Limb (tissue), 2 donors: ENCODE results near the gene PDIA4.
"Not testable (repeated sequence)": the region's sequence is repeated elsewhere in the genome, so short reads cannot be mapped to it uniquely, and the experiment has no call there.

Experiments used
- DNase-seq, 2 donors: peaks; one replicate each; pipeline ENCODE4 v3.0.0-alpha.2; 2016; ENCODE audit errors: extremely low spot score in 2 of 2

Gene PDIA4

GRCh38 chr7:149028346-149029109, at the start of gene PDIA4:
TSS of gene PDIA4 (minus strand) at chr7:149028505. CDS start at chr7:149028408, 97 bp downstream.
- DNase-seq: peak; percentile 99 to 100

GRCh38 chr7:149077594-149077993, 49.3 kb upstream of the PDIA4 start:
- no peak for DNase-seq

GRCh38 chr7:149075286-149075685, 47.0 kb upstream of the PDIA4 start:
- DNase-seq: no peak

DNA sequence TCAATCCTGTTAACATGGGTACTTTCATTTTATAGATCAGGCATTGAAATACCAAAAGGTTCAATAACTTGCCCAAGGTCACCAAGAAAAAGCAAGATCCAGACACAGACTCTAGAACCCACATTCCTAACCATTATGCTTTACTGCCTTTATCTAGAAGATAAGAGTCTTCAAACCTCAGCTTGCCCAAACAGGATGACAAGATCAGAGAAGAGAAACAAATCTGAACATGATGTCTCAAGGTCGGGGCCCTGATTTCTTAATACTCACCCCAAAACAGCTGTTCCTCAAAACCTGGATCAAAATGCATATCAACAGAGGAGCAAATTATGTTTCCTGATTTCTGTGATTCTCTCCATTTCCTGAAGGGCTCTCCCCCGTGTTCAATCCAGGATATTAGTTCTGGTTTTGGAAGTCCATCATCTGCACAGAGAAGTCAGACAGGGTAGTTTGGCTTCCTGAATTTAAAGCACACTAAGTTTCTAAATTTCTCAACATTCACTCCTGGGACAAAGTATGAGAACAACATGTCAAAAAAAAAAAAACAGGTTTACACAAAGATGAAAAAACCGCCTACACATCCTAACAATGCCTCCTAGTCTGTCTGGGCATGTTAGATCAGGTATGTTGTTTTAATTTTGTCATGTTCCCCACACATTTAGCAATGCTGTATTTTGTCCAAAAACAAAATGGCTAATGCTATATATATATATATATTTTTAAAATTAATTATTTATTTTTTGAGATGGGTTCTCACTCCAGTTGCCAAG, 46.0 kb upstream of the PDIA4 start:
- no peak for DNase-seq

DNA sequence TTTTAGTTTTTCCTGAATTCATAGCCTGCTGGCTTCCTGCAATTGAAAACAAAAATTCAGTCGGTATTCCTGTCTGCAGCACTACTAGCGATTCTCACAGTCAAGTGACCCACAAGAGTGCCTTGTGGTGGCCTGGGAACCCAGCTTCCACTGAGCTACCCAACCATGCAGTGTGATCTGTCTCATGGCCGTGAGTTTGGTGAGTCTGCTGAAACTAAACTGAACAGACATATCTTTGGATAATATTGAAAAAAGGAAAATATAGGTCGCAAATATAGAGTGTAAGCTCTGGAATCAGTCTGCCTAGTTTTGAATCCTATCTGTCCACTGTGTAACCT, 44.1 kb upstream of the PDIA4 start:
- DNase-seq: no peak

GRCh38 chr7:149071641-149072437, 43.5 kb upstream of the PDIA4 start:
- DNase-seq: peak in 1 of 2 donors; percentile 33

DNA sequence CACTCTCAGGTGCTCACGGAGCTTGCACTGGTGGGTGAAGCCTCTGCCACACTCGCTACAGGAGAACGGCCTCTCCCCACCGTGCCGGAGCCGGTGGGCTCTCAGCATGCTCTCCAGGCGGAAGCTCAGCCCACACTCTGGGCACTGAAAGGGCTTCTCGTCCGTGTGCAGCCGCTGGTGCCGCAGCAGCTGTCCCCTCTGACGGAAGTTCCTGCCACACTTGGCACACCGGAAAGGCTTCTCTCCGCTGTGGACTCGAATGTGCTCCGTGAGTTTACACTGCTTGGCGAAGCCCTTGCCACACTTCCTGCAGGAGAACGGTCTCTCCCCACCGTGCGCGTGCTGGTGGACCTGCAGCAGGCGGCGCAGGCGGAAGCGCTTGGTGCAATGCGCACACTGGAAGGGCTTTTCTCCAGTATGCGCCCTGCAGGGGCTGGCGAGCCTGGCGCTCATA, 42.9 kb upstream of the PDIA4 start:
- no peak for DNase-seq

- no peak for DNase-seq
Observed at GRCh38 chr7:149070372-149071125, 42.2 kb upstream of the PDIA4 start.

DNA sequence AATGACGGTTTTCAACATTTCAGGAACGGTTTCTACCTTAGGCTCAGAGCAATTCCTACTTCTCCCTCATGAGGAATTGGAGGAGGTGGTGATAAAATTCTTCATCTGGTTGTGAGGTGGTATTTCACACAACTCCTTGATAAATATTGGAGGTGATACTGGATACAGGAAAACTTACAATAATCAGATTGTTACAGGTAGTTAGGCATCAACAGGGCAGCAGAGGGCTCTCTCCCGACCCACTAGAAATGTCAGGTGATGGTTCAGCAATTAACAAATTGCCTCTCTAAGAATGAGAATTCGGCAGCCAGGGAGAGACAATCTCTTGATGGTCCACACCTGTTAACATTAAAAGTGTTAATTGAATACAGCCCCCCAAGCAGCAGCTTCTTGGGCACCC, 39.6 kb upstream of the PDIA4 start:
- DNase-seq: no peak

- no peak for DNase-seq
Observed at GRCh38 chr7:149063476-149063875, 35.2 kb upstream of the PDIA4 start.

DNA sequence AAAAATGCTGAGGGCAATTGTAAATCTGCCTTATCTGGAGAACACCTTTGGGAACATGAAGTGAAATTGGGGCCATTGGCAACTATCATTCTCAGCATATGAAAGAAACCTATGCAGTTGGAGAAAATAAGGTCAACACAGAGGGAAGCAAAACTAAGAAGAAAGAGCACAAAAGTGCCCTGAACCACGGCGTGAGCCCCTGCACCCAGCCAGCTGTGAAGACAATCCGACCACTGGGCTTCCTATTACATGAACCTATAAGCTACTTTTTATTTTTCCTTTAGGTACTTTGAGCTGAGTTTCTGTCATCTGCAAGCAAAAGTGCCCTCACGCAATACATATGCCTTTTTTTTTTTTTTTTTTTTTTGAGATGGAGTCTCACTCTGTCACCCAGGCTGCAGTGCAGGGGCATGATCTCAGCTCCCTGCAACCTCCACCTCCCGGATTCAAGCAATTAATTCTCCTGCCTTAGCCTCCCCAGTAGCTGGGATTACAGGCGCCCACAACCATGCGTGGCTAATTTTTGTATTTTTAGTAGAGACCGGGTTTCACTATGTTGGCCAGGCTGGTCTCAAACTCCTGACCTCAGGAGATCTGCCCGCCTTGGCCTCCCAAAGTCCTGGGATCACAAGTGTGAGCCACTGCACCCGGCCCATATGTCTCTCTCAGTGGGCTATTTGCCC, 34.1 kb upstream of the PDIA4 start:
- not testable (repeated sequence) for DNase-seq

GRCh38 chr7:149060156-149060555, 31.9 kb upstream of the PDIA4 start:
- DNase-seq: peak in 1 of 2 donors; percentile 5

DNA sequence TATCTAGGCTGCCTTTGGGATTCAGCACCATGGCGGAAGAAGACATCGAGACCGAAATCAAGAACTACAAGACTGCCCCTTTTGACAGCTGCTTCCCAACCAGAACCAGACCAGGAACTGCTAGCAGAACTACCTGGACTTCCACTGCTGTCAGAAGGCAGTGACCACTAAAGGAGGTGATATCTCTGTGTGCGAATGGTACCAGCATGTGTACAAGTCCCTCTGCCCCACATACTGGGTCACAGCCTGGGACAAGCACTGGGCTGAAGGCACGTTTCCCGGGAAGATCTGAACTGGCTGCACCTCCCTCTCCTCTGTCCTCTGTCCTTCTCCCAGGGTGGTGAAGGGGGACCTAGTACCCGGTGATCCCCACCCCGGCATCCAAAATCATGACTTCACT, 25.6 kb upstream of the PDIA4 start:
- DNase-seq: no peak

DNA sequence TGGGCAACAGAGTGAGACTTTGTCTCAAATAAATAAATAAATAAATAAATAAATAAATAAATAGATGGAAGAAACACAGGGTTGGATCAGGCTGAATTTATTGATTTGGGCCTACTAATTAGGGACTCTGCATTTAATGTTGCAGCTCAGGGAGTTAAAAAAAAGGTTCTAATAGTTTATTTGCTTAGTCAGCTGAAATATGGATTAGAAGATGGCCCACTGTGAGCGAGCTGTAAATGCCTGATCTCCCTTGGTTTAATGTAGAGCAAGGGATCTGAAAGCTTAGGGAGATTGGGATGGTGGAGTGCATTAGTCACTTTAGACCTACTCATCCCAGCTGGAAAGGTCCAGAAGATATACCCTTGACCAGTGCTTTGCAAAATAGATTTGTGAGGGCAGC, 25.1 kb upstream of the PDIA4 start:
- no peak for DNase-seq

- DNase-seq: no peak
Observed at GRCh38 chr7:149050941-149051340, 22.6 kb upstream of the PDIA4 start.

- DNase-seq: no peak
Observed at GRCh38 chr7:149048805-149049204, 20.5 kb upstream of the PDIA4 start.

DNA sequence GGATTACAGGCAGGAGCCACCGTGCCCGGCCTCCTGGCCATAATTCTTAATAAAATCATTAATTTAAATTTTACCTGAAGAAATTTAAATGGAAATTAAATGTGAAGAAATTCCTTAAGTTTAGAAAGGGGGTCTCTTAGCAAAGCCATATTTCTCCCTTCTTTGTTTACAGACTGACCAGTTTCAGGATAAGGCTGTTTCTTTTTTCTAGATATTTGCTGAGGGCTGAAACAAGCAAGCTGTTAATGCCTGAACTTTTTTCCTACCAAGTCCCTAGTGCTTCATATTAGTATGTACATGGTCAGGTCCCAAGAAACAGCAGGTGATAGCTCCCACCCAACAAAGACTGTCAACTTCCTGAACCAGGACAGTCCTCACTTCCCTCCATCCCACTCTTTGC, 18.1 kb upstream of the PDIA4 start:
- no peak for DNase-seq

DNA sequence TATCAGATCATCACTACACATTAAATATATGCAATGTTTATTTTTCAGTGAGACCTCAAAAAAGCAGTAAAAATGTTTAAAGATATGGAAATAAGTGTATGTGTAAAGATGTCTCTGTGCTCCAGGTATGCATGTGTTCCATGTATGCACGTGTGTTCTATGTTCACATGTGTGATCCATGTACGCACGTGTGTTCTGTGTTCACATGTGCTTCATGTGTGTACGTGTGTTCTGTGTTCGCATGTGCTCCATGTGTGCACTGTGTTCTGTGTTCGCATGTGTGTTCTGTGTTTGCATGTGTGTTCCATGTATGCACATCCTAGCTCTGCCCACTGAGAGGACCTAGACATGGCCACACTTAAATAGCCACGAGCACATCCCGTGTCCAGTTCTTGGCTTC, 15.6 kb upstream of the PDIA4 start:
- no peak for DNase-seq

- no peak for DNase-seq
Observed at GRCh38 chr7:149041350-149041749, 13.0 kb upstream of the PDIA4 start.

DNA sequence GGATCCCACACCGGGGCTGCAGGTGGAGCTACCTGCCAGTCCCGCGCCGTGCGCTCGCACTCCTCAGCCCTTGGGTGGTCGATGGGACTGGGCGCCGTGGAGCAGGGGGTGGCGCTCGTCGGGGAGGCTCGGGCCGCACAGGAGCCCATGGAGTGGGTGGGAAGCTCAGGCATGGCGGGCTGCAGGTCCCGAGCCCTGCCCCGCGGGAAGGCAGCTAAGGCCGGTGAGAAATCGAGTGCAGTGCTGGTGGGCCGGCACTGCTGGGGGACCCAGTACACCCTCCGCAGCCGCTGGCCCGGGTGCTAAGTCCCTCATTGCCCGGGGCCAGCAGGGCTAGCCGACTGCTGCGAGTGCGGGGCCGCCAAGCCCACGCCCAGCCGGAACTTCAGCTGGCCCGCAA, 10.3 kb upstream of the PDIA4 start:
- not testable (repeated sequence) for DNase-seq

DNA sequence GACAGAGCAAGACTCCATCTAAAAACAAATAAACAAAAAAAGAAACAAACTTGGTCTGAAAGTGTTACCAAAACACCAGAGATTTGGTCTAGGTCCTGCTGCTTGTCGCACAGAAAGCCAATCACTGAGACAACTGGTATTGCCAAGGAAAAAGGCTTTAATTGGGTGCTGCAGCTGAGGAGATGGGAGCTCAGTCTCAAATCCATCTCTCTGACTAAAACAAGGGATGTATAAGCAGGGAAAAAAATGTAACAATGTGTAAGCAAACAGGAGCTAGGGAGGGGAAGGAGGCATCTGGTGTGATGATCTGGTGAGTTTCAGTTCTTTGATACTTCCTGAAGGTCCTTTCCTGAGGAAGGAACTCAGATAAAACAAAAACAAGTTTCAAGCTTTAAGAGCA, 8.4 kb upstream of the PDIA4 start:
- DNase-seq: no peak
